ENCODE measurements around the gene TBX3. TPM values are rescaled to one million over a fixed set of nuclear protein-coding genes. Genes with fewer than 3 reads are reported as not detected.

The TBX3 gene
- total RNA-seq, 1 donor from 2014 or later = 0.96 TPM

DNA sequence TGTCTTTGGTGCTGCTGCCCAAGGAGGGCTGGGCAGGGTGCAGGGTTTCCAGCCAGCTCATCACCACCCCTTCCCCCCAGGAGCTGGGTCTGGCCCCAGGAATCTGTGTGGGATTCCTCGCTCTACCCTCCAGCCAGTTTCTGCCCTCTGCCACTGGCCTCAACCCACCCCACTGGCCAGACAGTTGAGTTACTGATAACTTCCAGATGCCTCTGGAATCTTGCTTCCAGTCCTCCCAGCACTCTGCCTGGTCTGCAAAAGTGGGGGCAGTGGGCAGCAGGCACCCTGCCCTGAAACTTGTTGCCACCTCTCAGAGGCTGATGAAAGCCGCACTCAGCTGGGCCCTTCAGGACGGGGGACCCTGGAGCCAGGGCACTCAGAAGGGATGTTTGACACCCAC is 20.1 kb upstream of the TBX3 start:
- no peak overlapping the region for H3K4me3 Mint-ChIP-seq
- peaks cover 5% of the 10 kb centered on the region for H3K4me1 Mint-ChIP-seq
- TF ChIP-seq, protein P1, sequence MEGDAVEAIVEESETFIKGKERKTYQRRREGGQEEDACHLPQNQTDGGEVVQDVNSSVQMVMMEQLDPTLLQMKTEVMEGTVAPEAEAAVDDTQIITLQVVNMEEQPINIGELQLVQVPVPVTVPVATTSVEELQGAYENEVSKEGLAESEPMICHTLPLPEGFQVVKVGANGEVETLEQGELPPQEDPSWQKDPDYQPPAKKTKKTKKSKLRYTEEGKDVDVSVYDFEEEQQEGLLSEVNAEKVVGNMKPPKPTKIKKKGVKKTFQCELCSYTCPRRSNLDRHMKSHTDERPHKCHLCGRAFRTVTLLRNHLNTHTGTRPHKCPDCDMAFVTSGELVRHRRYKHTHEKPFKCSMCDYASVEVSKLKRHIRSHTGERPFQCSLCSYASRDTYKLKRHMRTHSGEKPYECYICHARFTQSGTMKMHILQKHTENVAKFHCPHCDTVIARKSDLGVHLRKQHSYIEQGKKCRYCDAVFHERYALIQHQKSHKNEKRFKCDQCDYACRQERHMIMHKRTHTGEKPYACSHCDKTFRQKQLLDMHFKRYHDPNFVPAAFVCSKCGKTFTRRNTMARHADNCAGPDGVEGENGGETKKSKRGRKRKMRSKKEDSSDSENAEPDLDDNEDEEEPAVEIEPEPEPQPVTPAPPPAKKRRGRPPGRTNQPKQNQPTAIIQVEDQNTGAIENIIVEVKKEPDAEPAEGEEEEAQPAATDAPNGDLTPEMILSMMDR (conservative IDR thresholded peaks at IDR 0.05) = no peak

DNA sequence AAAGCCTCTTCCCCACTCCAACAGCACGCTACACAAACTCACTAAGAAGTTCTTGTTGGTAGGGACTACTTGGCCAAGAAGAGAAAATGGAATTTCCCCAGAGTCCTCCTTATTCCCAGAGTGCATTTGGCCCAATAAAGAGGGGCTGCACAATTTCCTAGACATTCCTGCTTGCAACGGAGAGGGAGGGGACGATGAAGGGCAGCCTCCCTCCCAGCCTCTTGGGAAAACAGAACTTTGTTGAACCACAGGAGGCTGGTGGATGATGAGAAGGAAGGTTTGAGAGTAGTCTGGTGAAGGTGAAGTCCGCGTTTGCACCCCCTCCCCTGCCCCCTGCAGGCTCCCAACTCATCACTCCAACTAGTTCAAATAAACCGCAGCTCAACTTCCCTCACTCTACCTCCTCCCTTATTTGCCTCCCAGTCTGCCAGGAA is 19.1 kb upstream of the TBX3 start:
- Mint-ChIP-seq H3K4me3 (no peak overlapping the region), H3K9me3 (no peaks in the 10 kb centered on the region), H3K4me1 (peaks cover 5% of the 10 kb centered on the region), H3K36me3 (ENCODE audit: low read depth) (no peaks in the 10 kb centered on the region), H3K27ac (ENCODE audit: unreplicated experiment) (no peak overlapping the region), H3K27me3 (ENCODE audit: low read depth) (peaks cover 99% of the 10 kb centered on the region)
- no peak for DNase-seq (ENCODE audit: low read depth, low spot score)
- TF ChIP-seq, protein P1 (conservative IDR thresholded peaks at IDR 0.05) = no peak

More for the DNA sequence above, 20.1 kb upstream of the TBX3 start:
- Mint-ChIP-seq H3K9me3 (no peaks in the 10 kb centered on the region), H3K27me3 (ENCODE audit: low read depth) (peaks cover 98% of the 10 kb centered on the region), H3K27ac (ENCODE audit: unreplicated experiment) (no peak overlapping the region), H3K36me3 (ENCODE audit: low read depth) (peaks cover 2% of the 10 kb centered on the region)
- DNase-seq (ENCODE audit: low read depth, low spot score) = no peak

DNA sequence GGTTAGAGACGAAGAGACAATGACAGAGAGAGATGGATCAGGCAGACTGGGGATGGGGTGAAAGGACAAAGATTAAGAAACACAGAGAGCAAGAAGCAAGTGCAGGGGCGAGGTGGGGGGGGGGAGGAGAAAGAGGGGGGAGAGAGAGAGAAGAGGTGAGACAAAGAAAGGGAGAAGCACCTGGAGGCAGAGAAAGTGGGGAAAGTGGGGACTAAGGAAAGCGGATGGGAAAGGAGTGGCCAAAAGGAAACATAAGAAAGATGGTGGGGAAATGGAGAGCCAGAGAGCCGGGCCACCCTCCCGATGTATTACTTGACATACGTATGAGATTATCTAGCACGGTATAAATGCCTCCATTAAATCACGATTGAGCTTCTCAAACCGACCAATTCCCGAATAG is 18.5 kb upstream of the TBX3 start:
- Mint-ChIP-seq H3K27ac (ENCODE audit: unreplicated experiment) (no peak overlapping the region), H3K4me3 (no peak overlapping the region), H3K4me1 (peaks cover 5% of the 10 kb centered on the region), H3K9me3 (no peaks in the 10 kb centered on the region), H3K27me3 (ENCODE audit: low read depth) (peaks cover 100% of the 10 kb centered on the region), H3K36me3 (ENCODE audit: low read depth) (no peaks in the 10 kb centered on the region)
- DNase-seq (ENCODE audit: low read depth, low spot score) = no peak
- TF ChIP-seq, protein P1 (conservative IDR thresholded peaks at IDR 0.05) = no peak

DNA sequence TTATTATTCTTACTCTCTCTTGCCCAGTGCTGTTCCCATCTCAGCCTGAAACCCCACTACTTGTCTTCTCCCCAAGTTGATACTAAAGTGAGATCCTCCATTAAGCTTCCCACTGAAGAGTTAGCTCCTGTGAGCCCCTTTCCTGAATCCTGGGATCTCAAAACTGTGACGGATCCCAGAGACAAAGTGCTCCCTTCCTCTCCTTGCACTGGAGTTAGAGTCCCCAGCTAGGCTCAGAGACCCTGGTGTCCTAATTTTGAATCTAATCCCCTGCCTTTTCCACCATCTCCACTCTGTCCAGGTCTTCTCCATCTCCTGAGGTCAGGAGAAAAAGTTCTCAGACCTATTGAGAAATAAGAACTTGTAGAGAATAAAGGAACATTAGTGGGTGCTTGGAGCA is 17.6 kb upstream of the TBX3 start:
- H3K4me1 Mint-ChIP-seq = peaks cover 5% of the 10 kb centered on the region
- TF ChIP-seq, protein P1 (conservative IDR thresholded peaks at IDR 0.05) = no peak
- peaks cover 100% of the 10 kb centered on the region for H3K27me3 Mint-ChIP-seq (ENCODE audit: low read depth)
- H3K27ac Mint-ChIP-seq (ENCODE audit: unreplicated experiment) = no peak overlapping the region
- H3K36me3 Mint-ChIP-seq (ENCODE audit: low read depth) = no peaks in the 10 kb centered on the region
- no peak overlapping the region for H3K4me3 Mint-ChIP-seq
- no peaks in the 10 kb centered on the region for H3K9me3 Mint-ChIP-seq
- DNase-seq (ENCODE audit: low read depth, low spot score) = no peak

DNA sequence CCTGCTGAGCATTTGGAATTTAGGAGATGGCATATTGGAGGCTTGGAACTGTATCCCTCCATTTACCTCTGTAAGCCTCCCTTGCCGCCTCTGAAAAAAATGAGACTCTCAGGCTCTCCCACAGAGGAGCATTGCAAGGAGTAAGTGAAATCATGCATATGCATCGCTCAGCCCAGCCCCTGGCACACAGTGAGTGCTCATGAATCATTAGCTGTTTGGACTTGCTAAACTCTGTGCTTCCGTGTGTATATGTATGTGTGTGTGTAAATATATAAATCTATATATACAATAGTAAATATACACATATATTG is 17.1 kb upstream of the TBX3 start:
- Mint-ChIP-seq H3K9me3 (no peaks in the 10 kb centered on the region), H3K4me1 (peaks cover 5% of the 10 kb centered on the region), H3K36me3 (ENCODE audit: low read depth) (no peaks in the 10 kb centered on the region), H3K27me3 (ENCODE audit: low read depth) (peaks cover 100% of the 10 kb centered on the region), H3K4me3 (no peak overlapping the region), H3K27ac (ENCODE audit: unreplicated experiment) (no peak overlapping the region)
- TF ChIP-seq, protein P1 (conservative IDR thresholded peaks at IDR 0.05) = no peak
- no peak for DNase-seq (ENCODE audit: low read depth, low spot score)
